HCT116 (cell line): ENCODE results near the gene PRM2. TPM values are rescaled to one million over a fixed set of nuclear protein-coding genes. Genes with fewer than 3 reads are reported as not detected.

ENCODE experiments used
- ATAC-seq: fragments of 200-7000 bp; cut with Tn5 transposase; 2 replicates; pipeline ENCODE4 v1.9.1; 2020; ENCODE audit warnings: mild to moderate bottlenecking, moderate library complexity
- BruUV-seq: library from RNA; stranded (reverse); fragments of 400-500 nt; replicated peaks from 2 replicates; lab custom pipeline; 2021; lab: Mats Ljungman, UMichigan
- CTCF ChIA-PET: fragments of 300-600 bp; sonication (Branson Sonifier 250); formaldehyde crosslinking; loops from one replicate; lab custom pipeline; 2021; ENCODE audit warnings: antibody characterized with exemption; lab: Charles Lee
- POLR2A ChIA-PET: fragments of 300-600, 350-600 bp; sonication (Branson Sonifier 250); formaldehyde crosslinking; loops from one replicate; lab custom pipeline; 2021; ENCODE audit warnings: antibody characterized with exemption; lab: Charles Lee
- RAD21 ChIA-PET, 2 experiments: fragments of 300-600 bp; sonication (Branson Sonifier 250); formaldehyde crosslinking; loops; one replicate each; lab custom pipeline; 2023; ENCODE audit warnings: low total read pairs in 2 of 2; ENCODE audit not compliant: uncharacterized antibody in 2 of 2, unreplicated experiment in 2 of 2, low non-redundant PET in 1 of 2; lab: Charles Lee
- DNase-seq: peaks from one replicate; pipeline ENCODE4 v3.0.0-alpha.2; 2010; ENCODE audit warnings: low read depth, low spot score
- H2AFZ ChIP-seq: fragments of 200-600 bp; shearing (Covaris generic), sonication (generic); 2 replicates; pipeline ENCODE4 v1.6.1; 2017; ENCODE audit warnings: low read depth, mixed run types, mixed read lengths, antibody characterized with exemption, low read length; ENCODE audit not compliant: poor library complexity, severe bottlenecking
- H3K27ac ChIP-seq: 2 replicates; pipeline ENCODE4 v1.5.1; 2012; ENCODE audit warnings: low read depth, low read length
- H3K27me3 ChIP-seq: fragments of 200-600 bp; sonication (generic); 2 replicates; pipeline ENCODE4 v1.6.1; 2016; ENCODE audit warnings: mixed run types, low read length, mixed read lengths; ENCODE audit not compliant: insufficient read depth
- H3K36me3 ChIP-seq, 2 experiments: fragments of 200-500 bp in 1 of 2; fragments of 200-600 bp in 1 of 2; sonication (Bioruptor generic) in 1 of 2; sonication (generic) in 1 of 2; 2 replicates each; pipeline versions ENCODE4 v1.5.1 to v1.6.1; 2014 to 2016; ENCODE audit warnings: low read length in 2 of 2, inconsistent platforms in 1 of 2, mixed read lengths in 1 of 2, mixed run types in 1 of 2; ENCODE audit not compliant: insufficient read depth in 2 of 2, control insufficient read depth in 1 of 2
- H3K4me1 ChIP-seq, 2 experiments: fragments of 200-600 bp in 1 of 2; sonication (generic) in 1 of 2; 2 replicates each; pipeline versions ENCODE4 v1.5.1 to v1.6.1; 2012 to 2017; ENCODE audit warnings: low read length in 2 of 2, inconsistent platforms in 1 of 2, mild to moderate bottlenecking in 1 of 2, mixed read lengths in 1 of 2, mixed run types in 1 of 2, moderate library complexity in 1 of 2; ENCODE audit not compliant: insufficient read depth in 2 of 2, control insufficient read depth in 1 of 2
- H3K4me2 ChIP-seq: fragments of 200-600 bp; sonication (generic); 2 replicates; pipeline ENCODE4 v1.6.1; 2017; ENCODE audit warnings: mixed run types, low read length, mixed read lengths
- H3K4me3 ChIP-seq, 2 experiments: fragments of 200-600 bp in 1 of 2; sonication (generic) in 1 of 2; replicated peaks in 1 of 2; 2 replicates each; pipeline ENCODE4 v1.5.1; 2011 to 2016; ENCODE audit warnings: low read length in 2 of 2, control low read depth in 1 of 2, low read depth in 1 of 2, mild to moderate bottlenecking in 1 of 2, mixed read lengths in 1 of 2, mixed run types in 1 of 2
- H3K79me2 ChIP-seq: fragments of 200-600 bp; sonication (generic); 2 replicates; pipeline ENCODE4 v1.6.1; 2017; ENCODE audit warnings: mild to moderate bottlenecking, mixed run types, low read length, moderate library complexity, mixed read lengths; ENCODE audit not compliant: insufficient read depth
- H3K9ac ChIP-seq: fragments of 200-600 bp; sonication (generic); 2 replicates; pipeline ENCODE4 v1.6.1; 2016; ENCODE audit warnings: low read length, mixed read lengths
- H3K9me2 ChIP-seq: fragments of 200-600 bp; sonication (generic), shearing (Covaris generic); 2 replicates; pipeline ENCODE4 v1.6.1; 2017; ENCODE audit warnings: mixed run types, mild to moderate bottlenecking, moderate library complexity; ENCODE audit not compliant: insufficient read depth
- H3K9me3 ChIP-seq, 2 experiments: fragments of 200-500 bp in 1 of 2; fragments of 200-600 bp in 1 of 2; sonication (Bioruptor generic) in 1 of 2; sonication (generic) in 1 of 2; 2 replicates each; pipeline ENCODE4 v1.6.1; 2014 to 2017; ENCODE audit warnings: low read length in 2 of 2, mixed read lengths in 2 of 2, inconsistent platforms in 1 of 2, low read depth in 1 of 2, mild to moderate bottlenecking in 1 of 2, mixed run types in 1 of 2, moderate library complexity in 1 of 2; ENCODE audit not compliant: control insufficient read depth in 1 of 2, insufficient read depth in 1 of 2
- H4K20me1 ChIP-seq: fragments of 200-600 bp; sonication (generic), shearing (Covaris generic); 2 replicates; pipeline ENCODE4 v1.6.1; 2017; ENCODE audit warnings: mixed run types, mild to moderate bottlenecking, moderate library complexity; ENCODE audit not compliant: insufficient read depth
- CEBPB ChIP-seq: IDR thresholded peaks from 2 replicates; pipeline ENCODE4 v1.6.1; 2012; ENCODE audit warnings: low read depth
- EGR1 ChIP-seq: IDR thresholded peaks from 2 replicates; pipeline ENCODE4 v1.6.1; 2012; ENCODE audit warnings: low read depth
- ELF1 ChIP-seq: IDR thresholded peaks from 2 replicates; pipeline ENCODE4 v1.6.1; 2012; ENCODE audit warnings: low read depth, borderline replicate concordance
- EZH2phosphoT487 ChIP-seq: fragments of 200-600 bp; IDR thresholded peaks from 2 replicates; pipeline ENCODE4 v1.6.1; 2018; ENCODE audit warnings: antibody characterized with exemption, borderline replicate concordance
- FOSL1 ChIP-seq: IDR thresholded peaks from 2 replicates; pipeline ENCODE4 v1.6.1; 2012; ENCODE audit warnings: low read depth
- JUND ChIP-seq: IDR thresholded peaks from 2 replicates; pipeline ENCODE4 v1.6.1; 2012
- POLR2A ChIP-seq: IDR thresholded peaks from 2 replicates; pipeline ENCODE4 v1.7.0; 2011; ENCODE audit warnings: borderline replicate concordance; ENCODE audit not compliant: insufficient read depth, insufficient read length; ENCODE audit errors: extremely low read depth
- SP1 ChIP-seq: IDR thresholded peaks from 2 replicates; pipeline ENCODE4 v1.6.1; 2012; ENCODE audit warnings: low read depth
- YY1 ChIP-seq: IDR thresholded peaks from 2 replicates; pipeline ENCODE4 v1.6.1; 2011; ENCODE audit warnings: low read length, low read depth, moderate library complexity, mild to moderate bottlenecking; ENCODE audit not compliant: insufficient replicate concordance; ENCODE audit errors: extremely low read depth
- ZNF274 ChIP-seq: fragments of 200-500 bp; sonication (Bioruptor generic); IDR thresholded peaks from 2 replicates; pipeline ENCODE4 v1.6.1; 2014; ENCODE audit warnings: mild to moderate bottlenecking, low read depth, low read length, inconsistent platforms
- intact Hi-C: fragments of 100-400 bp; cut with micrococcal nuclease; formaldehyde crosslinking; loops from 2 replicates; pipeline ENCODE4 v1.10.0; 2022
- total RNA-seq: library from RNA; stranded (reverse); gene quantifications from one replicate; pipeline ENCODE4 v1.2.1, GENCODE V29; 2021; ENCODE audit not compliant: unreplicated experiment
- TF ChIP-seq, protein P1 (sequence below): IDR thresholded peaks from 2 replicates; pipeline ENCODE4 v1.6.1; 2012
- TF ChIP-seq, protein P2 (sequence below): IDR thresholded peaks from 2 replicates; pipeline ENCODE4 v1.6.1; 2011; ENCODE audit warnings: mild to moderate bottlenecking, low read length, moderate library complexity; ENCODE audit not compliant: insufficient replicate concordance; ENCODE audit errors: extremely low read depth
- TF ChIP-seq, protein P3 (sequence below): IDR thresholded peaks from 2 replicates; pipeline ENCODE4 v1.6.1; 2012

The PRM2 gene
- total RNA-seq, 1 experiment from 2014 or later = not detected

DNA sequence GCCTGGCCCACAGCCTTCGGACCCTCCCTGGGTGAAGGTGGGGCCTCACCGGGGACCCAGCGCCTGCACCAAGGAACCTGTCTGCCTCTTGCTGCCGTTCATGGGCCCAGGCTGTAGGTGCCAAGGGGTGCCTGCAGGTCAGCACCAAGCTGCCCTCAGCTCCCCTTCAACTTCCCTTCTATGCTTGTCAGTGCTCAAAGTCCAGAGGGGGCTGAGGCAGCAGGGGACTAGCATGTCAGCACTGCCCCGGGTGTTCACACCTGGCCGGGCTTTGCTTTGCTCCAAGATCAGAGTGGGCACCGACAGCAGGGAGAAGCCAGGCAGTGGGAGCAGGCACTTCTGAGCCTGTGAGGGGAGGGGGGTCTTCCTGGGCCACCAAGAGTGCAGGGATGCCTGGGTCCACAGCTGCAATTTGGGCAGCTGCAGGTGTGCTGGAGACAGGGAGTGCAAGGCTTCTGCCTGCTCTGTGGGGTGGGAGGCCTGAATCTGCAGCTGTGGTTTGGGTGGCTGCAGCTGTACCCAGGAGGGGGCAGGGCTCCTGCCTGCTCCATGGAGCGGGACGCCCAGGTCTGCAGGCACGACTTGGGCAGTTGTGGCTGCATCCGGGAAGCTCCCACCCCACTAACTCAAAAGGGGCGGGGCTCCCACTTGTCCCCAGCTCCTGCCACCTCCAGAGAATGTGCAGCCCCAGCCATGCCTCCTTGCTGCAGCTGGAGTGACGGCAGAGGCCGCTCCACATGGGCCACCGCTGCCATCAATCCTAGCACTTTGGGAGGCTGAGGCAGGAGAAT, 32.4 kb upstream of the PRM2 start:
- Histone ChIP-seq H3K27ac (no peak overlapping the region), H3K79me2 (no peaks in the 10 kb centered on the region), H3K9me2 (no peaks in the 10 kb centered on the region), H3K4me1 (peaks cover 18 to 21% of the 10 kb centered on the region in 2 experiments)
- TF ChIP-seq EGR1 (no peak), JUND (no peak), ZNF274 (no peak), ELF1 (no peak), EZH2phosphoT487 (no peak), CEBPB (no peak), POLR2A (no peak), YY1 (no peak), FOSL1 (no peak), SP1 (no peak)
- TF ChIP-seq, protein P1, sequence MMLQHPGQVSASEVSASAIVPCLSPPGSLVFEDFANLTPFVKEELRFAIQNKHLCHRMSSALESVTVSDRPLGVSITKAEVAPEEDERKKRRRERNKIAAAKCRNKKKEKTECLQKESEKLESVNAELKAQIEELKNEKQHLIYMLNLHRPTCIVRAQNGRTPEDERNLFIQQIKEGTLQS = no peak
- TF ChIP-seq, protein P2, sequence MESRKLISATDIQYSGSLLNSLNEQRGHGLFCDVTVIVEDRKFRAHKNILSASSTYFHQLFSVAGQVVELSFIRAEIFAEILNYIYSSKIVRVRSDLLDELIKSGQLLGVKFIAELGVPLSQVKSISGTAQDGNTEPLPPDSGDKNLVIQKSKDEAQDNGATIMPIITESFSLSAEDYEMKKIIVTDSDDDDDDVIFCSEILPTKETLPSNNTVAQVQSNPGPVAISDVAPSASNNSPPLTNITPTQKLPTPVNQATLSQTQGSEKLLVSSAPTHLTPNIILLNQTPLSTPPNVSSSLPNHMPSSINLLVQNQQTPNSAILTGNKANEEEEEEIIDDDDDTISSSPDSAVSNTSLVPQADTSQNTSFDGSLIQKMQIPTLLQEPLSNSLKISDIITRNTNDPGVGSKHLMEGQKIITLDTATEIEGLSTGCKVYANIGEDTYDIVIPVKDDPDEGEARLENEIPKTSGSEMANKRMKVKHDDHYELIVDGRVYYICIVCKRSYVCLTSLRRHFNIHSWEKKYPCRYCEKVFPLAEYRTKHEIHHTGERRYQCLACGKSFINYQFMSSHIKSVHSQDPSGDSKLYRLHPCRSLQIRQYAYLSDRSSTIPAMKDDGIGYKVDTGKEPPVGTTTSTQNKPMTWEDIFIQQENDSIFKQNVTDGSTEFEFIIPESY = no peak
- TF ChIP-seq, protein P3, sequence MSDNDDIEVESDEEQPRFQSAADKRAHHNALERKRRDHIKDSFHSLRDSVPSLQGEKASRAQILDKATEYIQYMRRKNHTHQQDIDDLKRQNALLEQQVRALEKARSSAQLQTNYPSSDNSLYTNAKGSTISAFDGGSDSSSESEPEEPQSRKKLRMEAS = no peak
- TF ChIP-seq, all 23 proteins: peak for 0
- Histone ChIP-seq H3K4me3 (no peak overlapping the region), H3K9ac (no peak overlapping the region), H3K4me2 (no peak overlapping the region), H3K27me3 (no peaks in the 10 kb centered on the region), H3K36me3 (no peaks in the 10 kb centered on the region), H3K9me3 (no peaks in the 10 kb centered on the region), H4K20me1 (no peaks in the 10 kb centered on the region), H2AFZ (no peak overlapping the region)
- intact Hi-C loops = no loop called here
- ChIA-PET RAD21 (no interaction called here), CTCF (no interaction called here), POLR2A (no interaction called here)
- no peak for DNase-seq
- ATAC-seq = no peak
- BruUV-seq = no TSS peak
